ENCODE data around the gene KRT83. TPM values are rescaled to one million over a fixed set of nuclear protein-coding genes. Genes with fewer than 3 reads are reported as not detected.

KRT83 gene
- total and polyA plus RNA-seq, 2 donors (not counting 1 experiment from before 2014, with no cell fraction given), result not detected

DNA sequence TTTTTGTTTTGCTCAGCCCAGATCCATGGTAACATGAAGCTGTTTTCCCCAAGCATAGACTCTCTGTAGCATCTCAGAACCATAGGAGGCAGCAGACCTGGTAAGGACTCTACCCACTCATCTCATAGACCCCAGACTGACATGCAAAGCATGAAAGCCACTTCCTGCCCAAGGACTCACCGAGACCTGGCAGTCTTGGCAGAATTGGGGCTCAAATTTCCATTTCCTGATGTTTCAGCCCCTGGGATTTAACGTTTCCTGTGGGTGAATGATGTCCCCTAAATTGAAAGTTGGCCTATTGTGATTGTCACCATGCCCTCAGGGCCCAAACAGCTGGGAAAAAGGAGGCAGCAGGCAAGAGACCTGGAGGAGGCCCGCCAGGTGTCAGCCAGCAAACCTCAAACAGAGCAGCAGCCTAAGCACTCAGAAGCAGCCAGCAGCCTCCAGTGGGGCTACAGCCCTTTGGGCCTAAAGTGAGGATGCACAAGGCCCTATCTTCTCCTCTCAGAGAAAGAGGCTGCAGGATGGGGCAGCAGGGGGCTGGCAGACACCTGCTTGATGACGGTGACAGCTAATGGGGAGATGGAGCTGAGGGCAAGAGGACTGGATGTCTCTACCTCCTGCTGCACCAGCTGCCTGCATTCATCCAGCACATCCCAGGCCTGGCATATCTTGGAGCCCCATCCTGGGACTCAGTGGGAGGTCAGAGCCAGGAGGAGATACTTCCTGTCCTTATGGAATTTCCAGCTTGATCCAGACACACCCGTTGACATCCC is 37.6 kb upstream of the KRT83 start:
- H3K79me2 ChIP-seq (ENCODE audit: control insufficient read depth, insufficient read depth, low read length), result no peaks in the 10 kb centered on the region
- H4K20me1 ChIP-seq (ENCODE audit: control insufficient read depth, insufficient read depth, low read length, poor library complexity, severe bottlenecking), result no peaks in the 10 kb centered on the region
- CTCF ChIA-PET, result interaction anchor here (0.6 to 1.6 kb wide), 3 partner anchors 14 to 230 kb away, joined by 3 read pairs; no protein-coding TSS in a partner anchor
- H3K4me2 ChIP-seq (replicated peaks; ENCODE audit: low read depth, low read length, poor library complexity, severe bottlenecking), result peak overlapping the region; percentile 64
- intact Hi-C loops (cut with micrococcal nuclease), result loop anchor here (1.0 kb wide), 1 partner anchor 31 kb away; no protein-coding TSS in a partner anchor
- peak overlapping the region; percentile 57 for H3K4me3 Mint-ChIP-seq
- no peaks in the 10 kb centered on the region for H3K9me3 ChIP-seq (ENCODE audit: control extremely low read depth in 1 of 3, control insufficient read depth in 2 of 3, insufficient read depth in 1 of 3, low read length in 2 of 3)
- H3K9me3 Mint-ChIP-seq (ENCODE audit: insufficient read depth), result no peaks in the 10 kb centered on the region
- H3K4me3 ChIP-seq (ENCODE audit: control extremely low read depth in 1 of 5, extremely low read depth in 1 of 5, insufficient read depth in 1 of 5, low read depth in 2 of 5, low read length in 4 of 5), result no peak overlapping the region
- H3K4me1 ChIP-seq (ENCODE audit: control insufficient read depth in 2 of 2, insufficient read depth in 2 of 2, low read length in 2 of 2), result peaks cover 20 to 21% of the 10 kb centered on the region in 2 donors
- H3K36me3 ChIP-seq (replicated peaks in 1 of 2; ENCODE audit: control extremely low read depth in 1 of 2, control insufficient read depth in 1 of 2, extremely low read depth in 1 of 2, insufficient read depth in 2 of 2, low read length in 1 of 2), result no peaks in the 10 kb centered on the region
- H3K4me1 Mint-ChIP-seq, result peaks cover 27% of the 10 kb centered on the region
- peak overlapping the region; percentile 43 for H2AFZ ChIP-seq (ENCODE audit: insufficient read depth, low read depth, low read length, poor library complexity, severe bottlenecking)
- DNase-seq (peak; percentile 59), ATAC-seq (ENCODE audit: low read depth) (peak; percentile 90)
- no peaks in the 10 kb centered on the region for H3K27me3 ChIP-seq (replicated peaks in 1 of 4; ENCODE audit: control extremely low read depth in 1 of 4, control insufficient read depth in 3 of 4, insufficient read depth in 4 of 4, low read length in 3 of 4)
- H3K27ac Mint-ChIP-seq, result peak overlapping the region; percentile 32
- H3K27me3 Mint-ChIP-seq, result peaks cover 15% of the 10 kb centered on the region
- H3K27ac ChIP-seq (ENCODE audit: low read length in 2 of 2), result no peak overlapping the region
- POLR2A ChIA-PET, result no interaction called here
- TF ChIP-seq EZH2 (IDR thresholded peaks at IDR 0.05; ENCODE audit: borderline replicate concordance, insufficient read depth, low read depth, low read length, poor library complexity, severe bottlenecking), result no peak
- no peak for TF ChIP-seq CTCF (IDR thresholded peaks at IDR 0.05)
- WGBS (ENCODE audit: insufficient coverage), result 33% methylated on average over 3 of the region's 5 CpGs
- no peak overlapping the region for H3K9ac ChIP-seq (ENCODE audit: low read length)
